Heart left ventricle (tissue), 13 donors: ENCODE measurements around the gene CHCHD3.

Source experiments
- POLR2A ChIP-seq, 2 donors: fragments of 450-650 bp; IDR thresholded peaks; one replicate each; pipeline ENCODE4 v1.6.1; 2017; ENCODE audit warnings: antibody characterized with exemption in 2 of 2, mild to moderate bottlenecking in 2 of 2, moderate library complexity in 2 of 2
- TF ChIP-seq, protein P1 (sequence below), 12 donors: fragments of 200-600 bp; sonication (generic) in 4 of 12; IDR thresholded peaks; one replicate each; pipeline versions ENCODE4 v1.5.0 to v1.8.0; 2018 to 2022; ENCODE audit warnings: antibody characterized with exemption in 12 of 12, mild to moderate bottlenecking in 5 of 12
- donor health status: ischemic (EF 13 %, LVEDD 7.1; RV severe dilation, severe dysfunction).
- donor health status: DM: no; HTN: yes; CAD: no.
- donor health status: DM: no; HTN: no; CAD: no.
- donor health status: ischemic (EF 25% LVEDD 6.9; RV normal size, moderate dysfunction).
- donor health status: ischemic (EF 25% LVEDD 5.7; RV mildly dilated, moderate dysfunction).
- donor health status: ischemic (EF 35%, LVEDD 5.7; RV mildly dilated, moderate dysfunction).
- donor health status: nonischemic (EF 11% LVEDD 7.7; RV severe dilation, severe dysfunction).
- donor health status: DM: yes; HTN: yes; CAD: no.
- donor health status: PGD.
- donor health status: ischemic (EF 29% LVEDD 5.4; RV normal size, mild dysfunction).
- donor health status: nonischemic (EF 23%, LVEDD 6.1; RV moderate dilation, normal function).

DNA sequence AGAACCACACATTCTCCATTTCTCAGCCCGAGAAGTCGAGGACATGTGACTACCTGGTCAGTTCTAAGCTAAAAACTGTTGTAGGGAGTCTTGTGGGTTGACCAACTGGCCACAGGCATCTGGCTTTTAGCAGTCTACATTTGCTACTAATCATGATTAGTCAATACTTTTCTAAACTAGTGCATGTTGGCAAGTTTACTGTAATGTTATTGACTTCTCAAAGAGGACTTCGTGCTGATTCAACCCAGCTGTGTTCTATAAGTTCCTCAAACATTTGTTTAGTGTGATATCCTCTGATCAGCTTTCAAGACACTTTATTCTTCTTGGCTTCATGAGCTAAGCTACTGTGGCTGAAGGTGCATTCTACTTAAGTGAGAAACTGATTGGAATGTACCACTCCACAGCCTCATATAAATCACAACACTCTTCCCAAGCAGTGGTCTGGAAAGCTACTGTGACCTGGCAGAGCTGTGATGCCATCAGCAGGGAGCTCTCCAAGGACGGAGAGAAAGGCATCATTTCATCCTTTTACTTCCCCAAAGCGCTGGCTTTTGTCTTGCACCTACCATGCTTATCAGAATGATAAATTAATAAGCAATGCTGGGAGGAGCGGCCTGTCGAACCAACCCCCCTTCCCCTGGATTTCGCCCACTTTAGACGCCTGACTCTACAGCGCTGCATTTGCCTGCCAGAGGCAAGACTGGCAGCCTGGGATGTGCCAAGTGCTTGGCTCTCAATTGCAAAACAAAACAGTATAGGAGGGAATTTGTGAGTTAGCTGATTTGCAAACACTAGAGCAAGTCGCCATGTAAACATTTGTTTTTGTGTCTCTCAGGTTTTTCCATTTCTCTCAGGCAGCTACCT is 298.9 kb downstream of the CHCHD3 start:
- no peak for TF ChIP-seq POLR2A (IDR thresholded peaks at IDR 0.05)
- TF ChIP-seq, protein P1, sequence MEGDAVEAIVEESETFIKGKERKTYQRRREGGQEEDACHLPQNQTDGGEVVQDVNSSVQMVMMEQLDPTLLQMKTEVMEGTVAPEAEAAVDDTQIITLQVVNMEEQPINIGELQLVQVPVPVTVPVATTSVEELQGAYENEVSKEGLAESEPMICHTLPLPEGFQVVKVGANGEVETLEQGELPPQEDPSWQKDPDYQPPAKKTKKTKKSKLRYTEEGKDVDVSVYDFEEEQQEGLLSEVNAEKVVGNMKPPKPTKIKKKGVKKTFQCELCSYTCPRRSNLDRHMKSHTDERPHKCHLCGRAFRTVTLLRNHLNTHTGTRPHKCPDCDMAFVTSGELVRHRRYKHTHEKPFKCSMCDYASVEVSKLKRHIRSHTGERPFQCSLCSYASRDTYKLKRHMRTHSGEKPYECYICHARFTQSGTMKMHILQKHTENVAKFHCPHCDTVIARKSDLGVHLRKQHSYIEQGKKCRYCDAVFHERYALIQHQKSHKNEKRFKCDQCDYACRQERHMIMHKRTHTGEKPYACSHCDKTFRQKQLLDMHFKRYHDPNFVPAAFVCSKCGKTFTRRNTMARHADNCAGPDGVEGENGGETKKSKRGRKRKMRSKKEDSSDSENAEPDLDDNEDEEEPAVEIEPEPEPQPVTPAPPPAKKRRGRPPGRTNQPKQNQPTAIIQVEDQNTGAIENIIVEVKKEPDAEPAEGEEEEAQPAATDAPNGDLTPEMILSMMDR (IDR thresholded peaks at IDR 0.05): no peak
